OCI-LY3 (cell line): ENCODE results near the gene DGKG.

Source experiments
- EZH2phosphoT487 ChIP-seq: fragments of 200-600 bp; shearing (Covaris generic); IDR thresholded peaks from 2 replicates; pipeline ENCODE4 v1.6.1; 2018; ENCODE audit warnings: antibody characterized with exemption, mixed run types, low read depth
- TF ChIP-seq, protein P1 (sequence below): fragments of 200-600, 300-600 bp; sonication (generic); IDR thresholded peaks from 2 replicates; pipeline ENCODE4 v1.5.1; 2014; ENCODE audit warnings: antibody characterized with exemption, low read length, low read depth

DNA sequence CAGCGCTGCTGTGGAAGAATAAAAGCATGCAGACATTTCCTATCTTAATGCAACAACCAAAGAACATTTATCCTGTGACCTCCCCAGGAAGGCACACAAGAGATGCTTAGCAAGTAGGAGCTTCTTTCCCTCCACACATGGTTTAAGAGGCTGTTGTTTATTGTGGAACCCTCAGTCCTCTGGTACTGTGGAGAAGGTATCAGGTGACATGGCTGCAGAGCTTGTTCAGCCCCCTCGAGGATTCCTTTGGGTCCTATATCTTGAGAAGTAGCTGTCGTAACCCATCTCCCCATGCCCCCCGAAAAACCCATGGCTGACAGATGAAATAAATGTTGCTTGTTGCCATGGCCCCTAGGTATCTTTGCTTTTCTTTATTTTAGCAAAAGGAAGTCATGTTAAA is 232.8 kb downstream of the DGKG start:
- TF ChIP-seq, protein P1, sequence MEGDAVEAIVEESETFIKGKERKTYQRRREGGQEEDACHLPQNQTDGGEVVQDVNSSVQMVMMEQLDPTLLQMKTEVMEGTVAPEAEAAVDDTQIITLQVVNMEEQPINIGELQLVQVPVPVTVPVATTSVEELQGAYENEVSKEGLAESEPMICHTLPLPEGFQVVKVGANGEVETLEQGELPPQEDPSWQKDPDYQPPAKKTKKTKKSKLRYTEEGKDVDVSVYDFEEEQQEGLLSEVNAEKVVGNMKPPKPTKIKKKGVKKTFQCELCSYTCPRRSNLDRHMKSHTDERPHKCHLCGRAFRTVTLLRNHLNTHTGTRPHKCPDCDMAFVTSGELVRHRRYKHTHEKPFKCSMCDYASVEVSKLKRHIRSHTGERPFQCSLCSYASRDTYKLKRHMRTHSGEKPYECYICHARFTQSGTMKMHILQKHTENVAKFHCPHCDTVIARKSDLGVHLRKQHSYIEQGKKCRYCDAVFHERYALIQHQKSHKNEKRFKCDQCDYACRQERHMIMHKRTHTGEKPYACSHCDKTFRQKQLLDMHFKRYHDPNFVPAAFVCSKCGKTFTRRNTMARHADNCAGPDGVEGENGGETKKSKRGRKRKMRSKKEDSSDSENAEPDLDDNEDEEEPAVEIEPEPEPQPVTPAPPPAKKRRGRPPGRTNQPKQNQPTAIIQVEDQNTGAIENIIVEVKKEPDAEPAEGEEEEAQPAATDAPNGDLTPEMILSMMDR: no peak
- TF ChIP-seq EZH2phosphoT487: no peak
